ENCODE data around the gene COMT. TPM values are rescaled to one million over a fixed set of nuclear protein-coding genes. Genes with fewer than 3 reads are reported as not detected.

COMT gene
- total RNA-seq, 1 donor from 2014 or later = 1.3 TPM

- TF ChIP-seq EZH2phosphoT487 (IDR thresholded peaks at IDR 0.05) (no peak), EZH2 (IDR thresholded peaks at IDR 0.05) (no peak)
- TF ChIP-seq, protein P1, sequence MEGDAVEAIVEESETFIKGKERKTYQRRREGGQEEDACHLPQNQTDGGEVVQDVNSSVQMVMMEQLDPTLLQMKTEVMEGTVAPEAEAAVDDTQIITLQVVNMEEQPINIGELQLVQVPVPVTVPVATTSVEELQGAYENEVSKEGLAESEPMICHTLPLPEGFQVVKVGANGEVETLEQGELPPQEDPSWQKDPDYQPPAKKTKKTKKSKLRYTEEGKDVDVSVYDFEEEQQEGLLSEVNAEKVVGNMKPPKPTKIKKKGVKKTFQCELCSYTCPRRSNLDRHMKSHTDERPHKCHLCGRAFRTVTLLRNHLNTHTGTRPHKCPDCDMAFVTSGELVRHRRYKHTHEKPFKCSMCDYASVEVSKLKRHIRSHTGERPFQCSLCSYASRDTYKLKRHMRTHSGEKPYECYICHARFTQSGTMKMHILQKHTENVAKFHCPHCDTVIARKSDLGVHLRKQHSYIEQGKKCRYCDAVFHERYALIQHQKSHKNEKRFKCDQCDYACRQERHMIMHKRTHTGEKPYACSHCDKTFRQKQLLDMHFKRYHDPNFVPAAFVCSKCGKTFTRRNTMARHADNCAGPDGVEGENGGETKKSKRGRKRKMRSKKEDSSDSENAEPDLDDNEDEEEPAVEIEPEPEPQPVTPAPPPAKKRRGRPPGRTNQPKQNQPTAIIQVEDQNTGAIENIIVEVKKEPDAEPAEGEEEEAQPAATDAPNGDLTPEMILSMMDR (IDR thresholded peaks at IDR 0.05) = no peak
- H3K79me2 ChIP-seq (ENCODE audit: low read depth) = no peaks in the 10 kb centered on the region
- H3K9ac ChIP-seq = no peak overlapping the region
- H3K4me1 ChIP-seq = peaks cover 5% of the 10 kb centered on the region
- H3K9me3 Mint-ChIP-seq = no peaks in the 10 kb centered on the region
- H3K27ac Mint-ChIP-seq = no peak overlapping the region
- peaks cover 14% of the 10 kb centered on the region for H3F3A ChIP-seq (ENCODE audit: low read depth)
- DNase-seq (ENCODE audit: low spot score) = no peak
- no peaks in the 10 kb centered on the region for H3K36me3 ChIP-seq
- H3K27me3 Mint-ChIP-seq (ENCODE audit: insufficient read depth, low read depth) = peaks cover 2% of the 10 kb centered on the region
- no peak overlapping the region for H3K4me3 Mint-ChIP-seq
- H3K4me3 ChIP-seq = no peak overlapping the region
- H3K4me2 ChIP-seq = no peak overlapping the region
- H3K27ac ChIP-seq = no peak overlapping the region
- H2AFZ ChIP-seq (replicated peaks) = no peak overlapping the region
- peaks cover 34% of the 10 kb centered on the region for H3K4me1 Mint-ChIP-seq
- no peaks in the 10 kb centered on the region for H3K27me3 ChIP-seq
- H3K9me3 ChIP-seq (ENCODE audit: low read depth) = no peaks in the 10 kb centered on the region
- no peaks in the 10 kb centered on the region for H4K20me1 ChIP-seq (ENCODE audit: low read depth)
- H3K36me3 Mint-ChIP-seq = no peaks in the 10 kb centered on the region
Measured at GRCh38 chr22:19964701-19965386, 23.3 kb downstream of the COMT start.

- H3K36me3 Mint-ChIP-seq = peaks cover 1% of the 10 kb centered on the region
- H3K9me3 Mint-ChIP-seq = no peaks in the 10 kb centered on the region
Measured at GRCh38 chr22:19965771-19966709, 24.5 kb downstream of the COMT start.

DNA sequence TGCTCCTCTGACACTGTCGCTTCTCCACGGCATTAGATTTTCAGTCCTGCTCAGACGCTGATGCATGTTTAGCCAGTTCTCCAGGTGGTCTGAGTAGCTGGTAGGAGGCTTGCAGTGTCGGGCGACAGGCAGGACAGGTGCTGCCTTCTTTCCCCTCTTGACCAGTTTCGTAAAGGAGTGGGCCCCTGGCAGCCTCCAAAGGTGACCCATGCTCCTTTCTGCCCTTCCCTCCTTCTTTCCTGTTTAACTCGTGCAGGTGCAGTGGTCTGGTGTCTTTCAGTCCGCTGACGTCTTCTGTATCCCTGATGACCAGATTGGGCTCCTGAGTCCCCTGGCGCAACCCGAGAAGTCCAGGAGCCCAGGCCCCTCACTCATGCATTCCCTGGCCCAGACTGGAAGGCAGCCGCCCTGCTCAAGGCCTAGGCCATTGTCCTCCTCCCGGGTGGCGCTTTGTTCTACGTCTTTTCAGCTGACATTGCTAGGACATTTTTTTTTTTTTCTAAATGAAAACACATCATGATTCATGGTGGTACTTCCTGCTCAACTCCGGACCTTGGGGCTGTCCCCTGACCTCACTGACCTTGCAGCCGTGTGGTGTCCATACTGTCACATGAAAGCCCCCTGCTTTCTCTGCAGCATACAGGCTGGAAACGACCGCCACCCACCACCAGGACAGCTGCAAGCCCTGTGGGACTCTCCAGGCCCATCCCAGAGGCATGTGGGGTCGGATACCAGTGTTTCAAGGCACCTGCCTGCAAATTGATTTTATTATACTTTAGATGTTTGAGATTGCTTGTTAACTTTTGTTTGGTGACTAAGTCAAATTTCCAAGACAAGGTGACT, 25.6 kb downstream of the COMT start:
- Histone ChIP-seq H3K9ac (no peak overlapping the region), H3F3A (ENCODE audit: low read depth) (peaks cover 14% of the 10 kb centered on the region), H3K4me3 (no peak overlapping the region), H3K27ac (no peak overlapping the region), H3K79me2 (ENCODE audit: low read depth) (no peaks in the 10 kb centered on the region), H3K4me1 (peaks cover 3% of the 10 kb centered on the region), H3K27me3 (no peaks in the 10 kb centered on the region), H3K4me2 (no peak overlapping the region), H3K9me3 (ENCODE audit: low read depth) (no peaks in the 10 kb centered on the region), H4K20me1 (ENCODE audit: low read depth) (peaks cover 4% of the 10 kb centered on the region), H3K36me3 (no peaks in the 10 kb centered on the region), H2AFZ (replicated peaks) (no peak overlapping the region)
- H3K4me3 Mint-ChIP-seq = no peak overlapping the region
- DNase-seq (ENCODE audit: low spot score) = no peak
- peaks cover 5% of the 10 kb centered on the region for H3K27me3 Mint-ChIP-seq (ENCODE audit: insufficient read depth, low read depth)
- H3K36me3 Mint-ChIP-seq = peaks cover 4% of the 10 kb centered on the region
- TF ChIP-seq EZH2phosphoT487 (IDR thresholded peaks at IDR 0.05) = no peak
- TF ChIP-seq, protein P1 (IDR thresholded peaks at IDR 0.05) = no peak
- TF ChIP-seq EZH2 (IDR thresholded peaks at IDR 0.05) = no peak
- H3K27ac Mint-ChIP-seq = peak overlapping the region; percentile 38
- H3K9me3 Mint-ChIP-seq = no peaks in the 10 kb centered on the region
- peaks cover 30% of the 10 kb centered on the region for H3K4me1 Mint-ChIP-seq

More at GRCh38 chr22:19965771-19966709, 24.5 kb downstream of the COMT start:
- Histone ChIP-seq H3K79me2 (ENCODE audit: low read depth) (no peaks in the 10 kb centered on the region), H3K4me2 (no peak overlapping the region), H2AFZ (replicated peaks) (no peak overlapping the region), H3K27me3 (no peaks in the 10 kb centered on the region), H3K27ac (no peak overlapping the region), H3K4me3 (no peak overlapping the region), H3K9me3 (ENCODE audit: low read depth) (no peaks in the 10 kb centered on the region), H3F3A (ENCODE audit: low read depth) (peaks cover 14% of the 10 kb centered on the region), H4K20me1 (ENCODE audit: low read depth) (peaks cover 4% of the 10 kb centered on the region), H3K36me3 (no peaks in the 10 kb centered on the region), H3K4me1 (peaks cover 3% of the 10 kb centered on the region), H3K9ac (no peak overlapping the region)
- H3K4me3 Mint-ChIP-seq = no peak overlapping the region
- TF ChIP-seq EZH2 (IDR thresholded peaks at IDR 0.05) (no peak), EZH2phosphoT487 (IDR thresholded peaks at IDR 0.05) (no peak)
- TF ChIP-seq, protein P1 (IDR thresholded peaks at IDR 0.05) = peak; percentile 72
- no peak overlapping the region for H3K27ac Mint-ChIP-seq
- peak; percentile 72 for DNase-seq (ENCODE audit: low spot score)
- H3K27me3 Mint-ChIP-seq (ENCODE audit: insufficient read depth, low read depth) = peaks cover 5% of the 10 kb centered on the region
- peaks cover 30% of the 10 kb centered on the region for H3K4me1 Mint-ChIP-seq
